OCI-LY3 (cell line): ENCODE results near the gene NANOG.
"Not testable (repeated sequence)": the region's sequence is repeated elsewhere in the genome, so short reads cannot be mapped to it uniquely, and the experiment has no call there.

Source experiments
- H2AFZ ChIP-seq: fragments of 200-600, 300-600 bp; shearing (Covaris generic); 2 replicates; pipeline ENCODE4 v1.6.0; 2014; ENCODE audit warnings: antibody characterized with exemption, low read depth, low read length
- H3K27ac ChIP-seq: fragments of 200-600, 300-600 bp; sonication (generic); 2 replicates; pipeline ENCODE4 v1.5.1; 2014; ENCODE audit warnings: mild to moderate bottlenecking, low read length, moderate library complexity, mixed read lengths
- H3K27me3 ChIP-seq: fragments of 200-600, 300-600 bp; sonication (generic); 2 replicates; pipeline ENCODE4 v1.6.1; 2014; ENCODE audit warnings: low read depth, low read length, mixed read lengths
- H3K36me3 ChIP-seq: fragments of 200-600, 300-600 bp; sonication (generic); replicated peaks from 2 replicates; pipeline ENCODE3; 2014; ENCODE audit warnings: low read depth, low read length, mixed read lengths
- H3K4me1 ChIP-seq: fragments of 300-600, 200-600 bp; sonication (generic); 2 replicates; pipeline ENCODE4 v1.6.1; 2014; ENCODE audit warnings: low read length, mixed read lengths
- H3K4me2 ChIP-seq: fragments of 200-600, 300-600 bp; sonication (generic); 2 replicates; pipeline ENCODE4 v1.6.1; 2014; ENCODE audit warnings: low read length, mixed read lengths
- H3K4me3 ChIP-seq: fragments of 300-600, 200-600 bp; sonication (generic); 2 replicates; pipeline ENCODE4 v1.5.1; 2014; ENCODE audit warnings: antibody characterized with exemption, mild to moderate bottlenecking, low read length, moderate library complexity
- H3K79me2 ChIP-seq: fragments of 300-600, 200-600 bp; shearing (Covaris generic); 2 replicates; pipeline ENCODE4 v1.6.1; 2014; ENCODE audit warnings: mild to moderate bottlenecking, low read length, mixed read lengths
- H3K9ac ChIP-seq: fragments of 300-600, 200-600 bp; shearing (Covaris generic); 2 replicates; pipeline ENCODE4 v1.6.0; 2014; ENCODE audit warnings: mild to moderate bottlenecking, low read length, moderate library complexity
- H3K9me3 ChIP-seq: fragments of 200-600, 300-600 bp; shearing (Covaris generic); 2 replicates; pipeline ENCODE4 v1.6.1; 2014; ENCODE audit warnings: low read length, mixed read lengths; ENCODE audit not compliant: insufficient read depth
- H4K20me1 ChIP-seq: fragments of 200-600, 300-600 bp; sonication (generic); 2 replicates; pipeline ENCODE4 v1.6.1; 2016; ENCODE audit warnings: low read length, mixed read lengths; ENCODE audit not compliant: insufficient read depth
- EZH2phosphoT487 ChIP-seq: fragments of 200-600 bp; shearing (Covaris generic); IDR thresholded peaks from 2 replicates; pipeline ENCODE4 v1.6.1; 2018; ENCODE audit warnings: antibody characterized with exemption, mixed run types, low read depth
- TF ChIP-seq, protein P1 (sequence below): fragments of 200-600, 300-600 bp; sonication (generic); IDR thresholded peaks from 2 replicates; pipeline ENCODE4 v1.5.1; 2014; ENCODE audit warnings: antibody characterized with exemption, low read length, low read depth

The NANOG gene

DNA sequence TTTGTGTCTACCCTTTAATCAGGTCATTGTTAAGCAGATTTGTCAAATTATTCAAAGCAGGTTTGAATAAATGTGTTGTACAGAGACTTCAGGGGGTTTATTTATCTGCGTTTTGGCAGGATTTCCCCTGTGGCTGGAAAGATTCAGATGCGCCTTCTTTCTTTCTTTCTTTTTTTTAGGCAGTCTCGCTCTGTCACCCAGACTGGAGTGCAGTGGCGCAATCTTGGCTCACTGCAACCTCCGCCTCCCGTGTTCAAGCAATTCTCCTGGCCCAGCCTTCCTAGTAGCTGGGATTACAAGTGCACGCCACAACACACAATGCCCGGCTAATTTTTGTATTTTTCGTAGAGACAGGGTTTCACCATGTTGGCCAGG is 30.4 kb upstream of the NANOG start:
- Histone ChIP-seq H3K4me1 (peaks cover 5% of the 10 kb centered on the region; the same call in 1 of the 2 replicates), H3K27ac (no peak overlapping the region), H3K4me2 (no peak overlapping the region), H3K4me3 (no peak overlapping the region), H3K9ac (no peak overlapping the region), H3K9me3 (no peaks in the 10 kb centered on the region), H2AFZ (no peak overlapping the region), H4K20me1 (no peaks in the 10 kb centered on the region), H3K79me2 (no peaks in the 10 kb centered on the region), H3K27me3 (peaks cover 4% of the 10 kb centered on the region; the same call in 1 of the 2 replicates), H3K36me3 (no peaks in the 10 kb centered on the region)
- TF ChIP-seq, protein P1, sequence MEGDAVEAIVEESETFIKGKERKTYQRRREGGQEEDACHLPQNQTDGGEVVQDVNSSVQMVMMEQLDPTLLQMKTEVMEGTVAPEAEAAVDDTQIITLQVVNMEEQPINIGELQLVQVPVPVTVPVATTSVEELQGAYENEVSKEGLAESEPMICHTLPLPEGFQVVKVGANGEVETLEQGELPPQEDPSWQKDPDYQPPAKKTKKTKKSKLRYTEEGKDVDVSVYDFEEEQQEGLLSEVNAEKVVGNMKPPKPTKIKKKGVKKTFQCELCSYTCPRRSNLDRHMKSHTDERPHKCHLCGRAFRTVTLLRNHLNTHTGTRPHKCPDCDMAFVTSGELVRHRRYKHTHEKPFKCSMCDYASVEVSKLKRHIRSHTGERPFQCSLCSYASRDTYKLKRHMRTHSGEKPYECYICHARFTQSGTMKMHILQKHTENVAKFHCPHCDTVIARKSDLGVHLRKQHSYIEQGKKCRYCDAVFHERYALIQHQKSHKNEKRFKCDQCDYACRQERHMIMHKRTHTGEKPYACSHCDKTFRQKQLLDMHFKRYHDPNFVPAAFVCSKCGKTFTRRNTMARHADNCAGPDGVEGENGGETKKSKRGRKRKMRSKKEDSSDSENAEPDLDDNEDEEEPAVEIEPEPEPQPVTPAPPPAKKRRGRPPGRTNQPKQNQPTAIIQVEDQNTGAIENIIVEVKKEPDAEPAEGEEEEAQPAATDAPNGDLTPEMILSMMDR = no peak
- TF ChIP-seq EZH2phosphoT487 = no peak

DNA sequence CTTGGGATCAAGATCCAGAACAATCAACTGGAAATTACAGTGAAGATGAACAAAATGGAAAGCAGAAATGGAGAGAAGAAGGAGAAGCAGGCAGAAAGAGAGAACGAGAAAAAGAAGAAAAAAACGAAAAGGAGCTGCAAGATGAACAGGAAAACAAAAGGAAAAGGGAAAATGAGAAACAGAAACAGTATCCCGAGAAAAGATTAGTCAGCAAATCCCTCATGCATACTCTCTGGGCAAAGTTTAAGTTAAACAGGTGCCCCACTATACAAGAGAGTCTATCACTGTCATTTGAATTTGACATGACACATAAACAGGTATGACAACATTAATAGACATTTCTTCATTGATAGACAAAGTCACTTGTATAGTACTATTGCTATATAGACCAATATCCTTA is 19.2 kb upstream of the NANOG start:
- H3K9me3 ChIP-seq = no peaks in the 10 kb centered on the region
- H3K36me3 ChIP-seq = no peaks in the 10 kb centered on the region
- H4K20me1 ChIP-seq = no peaks in the 10 kb centered on the region
- H2AFZ ChIP-seq = no peak overlapping the region
- no peak overlapping the region for H3K4me3 ChIP-seq
- H3K27me3 ChIP-seq = no peaks in the 10 kb centered on the region
- TF ChIP-seq, protein P1 = no peak
- no peak for TF ChIP-seq EZH2phosphoT487
- no peak overlapping the region for H3K4me2 ChIP-seq
- no peak overlapping the region for H3K9ac ChIP-seq
- H3K27ac ChIP-seq = no peak overlapping the region
- no peaks in the 10 kb centered on the region for H3K4me1 ChIP-seq
- no peaks in the 10 kb centered on the region for H3K79me2 ChIP-seq

DNA sequence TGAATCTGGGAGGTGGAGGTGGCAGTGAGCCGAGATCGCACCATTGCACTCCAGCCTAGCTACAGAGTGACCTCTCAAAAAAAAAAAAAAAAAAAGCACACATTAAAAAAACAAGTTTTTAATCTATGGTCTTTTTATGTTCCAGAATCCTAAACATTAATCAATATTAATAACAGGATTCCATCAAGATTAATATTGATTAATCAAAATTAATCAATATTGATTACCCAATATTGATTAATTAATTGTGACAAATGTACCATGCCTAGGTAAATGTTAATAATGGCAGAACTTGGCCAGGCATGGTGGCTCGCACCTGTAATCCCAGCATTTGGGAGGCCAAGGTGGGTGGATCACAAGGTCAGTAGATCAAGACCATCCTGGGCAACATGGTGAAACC is 7.9 kb upstream of the NANOG start:
- no peaks in the 10 kb centered on the region for H3K4me1 ChIP-seq
- no peak overlapping the region for H3K9ac ChIP-seq
- H3K36me3 ChIP-seq = no peaks in the 10 kb centered on the region
- TF ChIP-seq, protein P1 = no peak
- TF ChIP-seq EZH2phosphoT487 = no peak
- H3K4me3 ChIP-seq = no peak overlapping the region
- no peaks in the 10 kb centered on the region for H4K20me1 ChIP-seq
- no peak overlapping the region for H2AFZ ChIP-seq
- H3K79me2 ChIP-seq = no peaks in the 10 kb centered on the region
- no peak overlapping the region for H3K4me2 ChIP-seq
- no peak overlapping the region for H3K27ac ChIP-seq
- H3K9me3 ChIP-seq = no peaks in the 10 kb centered on the region
- H3K27me3 ChIP-seq = no peaks in the 10 kb centered on the region

DNA sequence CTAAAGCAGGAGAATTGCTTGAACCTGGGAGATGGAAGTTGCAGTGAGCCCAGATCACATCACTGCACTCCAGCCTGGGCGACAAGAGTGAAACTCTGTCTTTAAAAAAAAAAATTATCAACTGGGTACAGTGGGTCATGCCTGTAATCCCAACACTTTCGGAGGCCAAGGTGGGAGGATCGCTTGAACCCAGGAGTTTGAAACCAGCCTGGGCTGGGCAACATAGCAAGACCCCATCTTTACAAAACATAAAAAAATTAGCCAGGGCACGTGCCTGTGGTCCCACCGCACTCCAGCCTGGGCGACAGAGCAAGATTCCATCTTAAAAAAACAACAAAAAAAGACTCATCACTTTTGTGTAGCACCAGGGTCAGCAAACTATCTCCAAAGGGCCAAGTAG is 7.1 kb upstream of the NANOG start:
- Histone ChIP-seq H3K27me3 (no peaks in the 10 kb centered on the region), H3K36me3 (no peaks in the 10 kb centered on the region), H3K9ac (no peak overlapping the region), H3K4me3 (no peak overlapping the region), H2AFZ (no peak overlapping the region), H3K79me2 (no peaks in the 10 kb centered on the region), H3K4me2 (no peak overlapping the region), H3K9me3 (no peaks in the 10 kb centered on the region), H4K20me1 (no peaks in the 10 kb centered on the region), H3K27ac (no peak overlapping the region), H3K4me1 (no peaks in the 10 kb centered on the region)
- TF ChIP-seq EZH2phosphoT487 = no peak
- TF ChIP-seq, protein P1 = no peak

DNA sequence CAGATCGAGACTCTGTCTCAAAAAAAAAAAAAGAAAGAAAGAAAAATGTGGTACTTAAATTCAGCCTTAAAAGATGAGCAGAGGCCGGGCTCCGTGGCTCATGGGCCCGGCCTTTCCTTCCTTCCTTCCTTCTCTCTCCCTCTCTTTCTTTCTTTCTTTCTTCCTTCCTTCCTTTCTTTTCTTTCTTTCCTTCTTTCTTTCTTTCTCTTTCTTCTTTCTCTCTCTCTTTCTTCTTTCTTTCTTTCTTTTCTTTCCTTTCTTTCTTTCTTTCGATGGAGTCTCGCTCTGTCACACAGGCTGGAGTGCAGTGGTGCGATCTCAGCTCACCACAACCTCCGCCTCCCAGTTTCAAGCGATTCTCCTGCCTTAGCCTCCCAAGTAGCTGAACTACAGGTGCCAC is 5.8 kb upstream of the NANOG start:
- not testable (repeated sequence) for H3K9ac ChIP-seq, H3K4me1 ChIP-seq, H3K79me2 ChIP-seq, H3K4me2 ChIP-seq, H3K27ac ChIP-seq, H2AFZ ChIP-seq, H3K36me3 ChIP-seq, H3K9me3 ChIP-seq, H3K4me3 ChIP-seq, H3K27me3 ChIP-seq, H4K20me1 ChIP-seq
